B cell (primary cell): ENCODE results near the gene NAB1. TPM values are rescaled to one million over a fixed set of nuclear protein-coding genes. Genes with fewer than 3 reads are reported as not detected.

Experiments
- ATAC-seq: fragments of 200-7000 bp; cut with Tn5 transposase; one replicate; pipeline ENCODE4 v1.10.0; 2021; ENCODE audit warnings: low read depth, mild to moderate bottlenecking, moderate number of reproducible peaks, moderate library complexity
- CTCF ChIA-PET: fragments of 350-600 bp; sonication (Branson Sonifier 250); formaldehyde crosslinking; loops from one replicate; lab custom pipeline; 2021; ENCODE audit warnings: antibody characterized with exemption, inconsistent platforms; lab: Charles Lee
- POLR2A ChIA-PET: fragments of 350-600 bp; sonication (Branson Sonifier 250); formaldehyde crosslinking; loops from one replicate; lab custom pipeline; 2021; ENCODE audit warnings: antibody characterized with exemption; lab: Charles Lee
- DNase-seq: peaks from one replicate; pipeline ENCODE4 v3.0.0; 2013
- H2AFZ ChIP-seq: 2 replicates; pipeline ENCODE4 v1.6.1; 2012; ENCODE audit warnings: mild to moderate bottlenecking, low read depth, low read length; ENCODE audit not compliant: insufficient read depth, poor library complexity, severe bottlenecking
- H3K27ac ChIP-seq, 2 donors: 1 replicate in 1 of 2; 2 replicates in 1 of 2; pipeline ENCODE4 v1.5.1; 2012 to 2013; ENCODE audit warnings: low read length in 2 of 2, mild to moderate bottlenecking in 2 of 2, moderate library complexity in 1 of 2
- H3K27me3 ChIP-seq, 4 experiments: fragments of 200-600 bp in 1 of 4; sonication (generic) in 1 of 4; replicated peaks in 1 of 4; 1 replicate in 2 of 4; 2 replicates in 2 of 4; pipeline versions ENCODE4 v1.6.1 to v1.7.0; 2013 to 2016; ENCODE audit warnings: low read length in 3 of 4, mild to moderate bottlenecking in 2 of 4, mixed read lengths in 1 of 4, moderate library complexity in 1 of 4; ENCODE audit not compliant: insufficient read depth in 4 of 4, control insufficient read depth in 3 of 4; ENCODE audit errors: control extremely low read depth in 1 of 4
- H3K36me3 ChIP-seq, 2 experiments: replicated peaks in 1 of 2; 1 replicate in 1 of 2; 2 replicates in 1 of 2; pipeline versions ENCODE4 v1.6.1 to v1.7.1; 2013; ENCODE audit warnings: low read length in 1 of 2; ENCODE audit not compliant: insufficient read depth in 2 of 2, control insufficient read depth in 1 of 2; ENCODE audit errors: control extremely low read depth in 1 of 2, extremely low read depth in 1 of 2
- H3K4me1 ChIP-seq, 2 donors: fragments of 200-600 bp in 1 of 2; sonication (generic) in 1 of 2; 1 replicate in 1 of 2; 2 replicates in 1 of 2; pipeline versions ENCODE4 v1.5.1 to v1.6.1; 2013 to 2017; ENCODE audit warnings: low read length in 2 of 2; ENCODE audit not compliant: control insufficient read depth in 2 of 2, insufficient read depth in 2 of 2
- H3K4me2 ChIP-seq: replicated peaks from 2 replicates; pipeline ENCODE3; 2012; ENCODE audit warnings: mild to moderate bottlenecking, low read depth, low read length; ENCODE audit not compliant: poor library complexity, severe bottlenecking
- H3K4me3 ChIP-seq, 5 experiments: fragments of 200-600 bp in 1 of 5; sonication (generic) in 1 of 5; 1 replicate in 3 of 5; 2 replicates in 2 of 5; pipeline versions ENCODE4 v1.5.1 to v1.7.0; 2011 to 2016; ENCODE audit warnings: low read length in 4 of 5, mild to moderate bottlenecking in 4 of 5, low read depth in 2 of 5, control low read depth in 1 of 5, moderate library complexity in 1 of 5; ENCODE audit not compliant: insufficient read depth in 1 of 5; ENCODE audit errors: control extremely low read depth in 1 of 5, extremely low read depth in 1 of 5
- H3K79me2 ChIP-seq: fragments of 200-600 bp; sonication (generic); one replicate; pipeline ENCODE4 v1.6.0; 2016; ENCODE audit warnings: low read length; ENCODE audit not compliant: control insufficient read depth, insufficient read depth
- H3K9ac ChIP-seq: fragments of 200-600 bp; sonication (generic); 2 replicates; pipeline ENCODE4 v1.6.1; 2017; ENCODE audit warnings: mild to moderate bottlenecking, low read length, moderate library complexity
- H3K9me3 ChIP-seq, 3 donors: one replicate each; pipeline versions ENCODE4 v1.6.1 to v1.7.1; 2013; ENCODE audit warnings: low read length in 2 of 3; ENCODE audit not compliant: control insufficient read depth in 2 of 3, insufficient read depth in 1 of 3; ENCODE audit errors: control extremely low read depth in 1 of 3
- H4K20me1 ChIP-seq: 2 replicates; pipeline ENCODE4 v1.6.0; 2012; ENCODE audit warnings: mild to moderate bottlenecking, low read length; ENCODE audit not compliant: insufficient read depth, control insufficient read depth, poor library complexity, severe bottlenecking
- H3K27ac Mint-ChIP-seq: one replicate; pipeline ENCODE4 v1.8.0; 2021; ENCODE audit warnings: mixed read lengths
- H3K27me3 Mint-ChIP-seq: one replicate; pipeline ENCODE4 v1.8.0; 2021; ENCODE audit warnings: mixed read lengths
- H3K4me1 Mint-ChIP-seq: one replicate; pipeline ENCODE4 v1.8.0; 2021; ENCODE audit warnings: mixed read lengths
- H3K4me3 Mint-ChIP-seq: one replicate; pipeline ENCODE4 v1.8.0; 2021; ENCODE audit warnings: mixed read lengths
- H3K9me3 Mint-ChIP-seq: one replicate; pipeline ENCODE4 v1.8.0; 2022; ENCODE audit warnings: mixed read lengths; ENCODE audit not compliant: insufficient read depth
- EZH2 ChIP-seq: IDR thresholded peaks from 2 replicates; pipeline ENCODE4 v1.6.1; 2012; ENCODE audit warnings: borderline replicate concordance, low read depth, mild to moderate bottlenecking, moderate library complexity, low read length; ENCODE audit not compliant: insufficient read depth, poor library complexity, severe bottlenecking
- WGBS: methylation state at CpG from one replicate; pipeline ENCODE4 v1.1.5; 2013; ENCODE audit warnings: missing lambda C conversion rate; ENCODE audit not compliant: insufficient coverage; 5-methylcytosine and 5-hydroxymethylcytosine counted together
- intact Hi-C: fragments of 100-400 bp; cut with micrococcal nuclease; formaldehyde crosslinking; loops from one replicate; pipeline ENCODE4 v1.10.0; 2022
- polyA plus RNA-seq: library from polyadenylated mRNA; depleted of rRNA; stranded (reverse); fragments of >200 nt; gene quantifications from 2 replicates; pipeline ENCODE4 v1.2.3, GENCODE V29; 2012
- total RNA-seq, 2 donors: library from RNA; stranded (reverse); fragments of 120-200 nt in 1 of 2; gene quantifications; 1 replicate in 1 of 2; 2 replicates in 1 of 2; pipeline versions ENCODE4 v1.2.3 to v1.2.4, GENCODE V29; 2013 to 2022
- TF ChIP-seq, protein P1 (sequence below): fragments of 200-600 bp; IDR thresholded peaks from one replicate; pipeline ENCODE4 v1.8.0; 2022; ENCODE audit warnings: antibody characterized with exemption, mild to moderate bottlenecking

The NAB1 gene
- total and polyA plus RNA-seq, 2 donors (not counting 1 experiment from before 2014, with no cell fraction given) = 6.3 to 24.9 TPM

DNA sequence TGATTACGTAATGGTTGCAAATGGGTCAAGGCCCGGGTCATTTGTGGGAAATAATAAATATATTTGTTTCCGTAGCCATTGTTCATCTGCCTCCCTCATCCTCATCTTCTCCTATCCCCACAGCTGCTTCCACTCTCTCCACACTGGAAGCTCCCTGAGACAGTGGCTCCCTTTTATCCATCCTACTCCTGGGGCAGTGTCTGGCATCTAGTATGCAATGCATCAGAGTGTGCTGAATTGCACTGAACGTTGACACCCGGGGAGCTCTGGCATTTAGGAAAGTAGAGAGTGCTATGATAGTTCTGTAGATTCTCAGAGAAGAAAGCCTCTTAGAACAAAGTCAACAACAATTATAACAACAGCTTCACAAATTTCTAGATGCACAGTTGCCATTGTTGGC, 45.5 kb upstream of the NAB1 start:
- ATAC-seq (no peak), DNase-seq (no peak)
- no peak overlapping the region for H3K9ac ChIP-seq
- H3K36me3 ChIP-seq = no peaks in the 10 kb centered on the region
- H3K4me3 ChIP-seq = no peak overlapping the region
- no peak overlapping the region for H3K4me2 ChIP-seq
- H3K4me3 Mint-ChIP-seq = no peak overlapping the region
- peaks cover 6% of the 10 kb centered on the region for H3K4me1 Mint-ChIP-seq
- no peaks in the 10 kb centered on the region for H3K9me3 ChIP-seq
- TF ChIP-seq, protein P1, sequence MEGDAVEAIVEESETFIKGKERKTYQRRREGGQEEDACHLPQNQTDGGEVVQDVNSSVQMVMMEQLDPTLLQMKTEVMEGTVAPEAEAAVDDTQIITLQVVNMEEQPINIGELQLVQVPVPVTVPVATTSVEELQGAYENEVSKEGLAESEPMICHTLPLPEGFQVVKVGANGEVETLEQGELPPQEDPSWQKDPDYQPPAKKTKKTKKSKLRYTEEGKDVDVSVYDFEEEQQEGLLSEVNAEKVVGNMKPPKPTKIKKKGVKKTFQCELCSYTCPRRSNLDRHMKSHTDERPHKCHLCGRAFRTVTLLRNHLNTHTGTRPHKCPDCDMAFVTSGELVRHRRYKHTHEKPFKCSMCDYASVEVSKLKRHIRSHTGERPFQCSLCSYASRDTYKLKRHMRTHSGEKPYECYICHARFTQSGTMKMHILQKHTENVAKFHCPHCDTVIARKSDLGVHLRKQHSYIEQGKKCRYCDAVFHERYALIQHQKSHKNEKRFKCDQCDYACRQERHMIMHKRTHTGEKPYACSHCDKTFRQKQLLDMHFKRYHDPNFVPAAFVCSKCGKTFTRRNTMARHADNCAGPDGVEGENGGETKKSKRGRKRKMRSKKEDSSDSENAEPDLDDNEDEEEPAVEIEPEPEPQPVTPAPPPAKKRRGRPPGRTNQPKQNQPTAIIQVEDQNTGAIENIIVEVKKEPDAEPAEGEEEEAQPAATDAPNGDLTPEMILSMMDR = no peak
- TF ChIP-seq EZH2 = no peak
- intact Hi-C loops = no loop called here
- CTCF ChIA-PET = no interaction called here
- peaks cover 0 to 3% of the 10 kb centered on the region in 2 donors for H3K4me1 ChIP-seq
- no peaks in the 10 kb centered on the region for H3K27me3 Mint-ChIP-seq
- no peaks in the 10 kb centered on the region for H4K20me1 ChIP-seq
- POLR2A ChIA-PET = no interaction called here
- H3K9me3 Mint-ChIP-seq = no peaks in the 10 kb centered on the region
- H2AFZ ChIP-seq = no peak overlapping the region
- H3K27me3 ChIP-seq = no peaks in the 10 kb centered on the region
- H3K79me2 ChIP-seq = no peaks in the 10 kb centered on the region
- H3K27ac ChIP-seq = no peak overlapping the region
- no peak overlapping the region for H3K27ac Mint-ChIP-seq
- no CpG with 5 or more reads among the region's 5 CpGs for WGBS

DNA sequence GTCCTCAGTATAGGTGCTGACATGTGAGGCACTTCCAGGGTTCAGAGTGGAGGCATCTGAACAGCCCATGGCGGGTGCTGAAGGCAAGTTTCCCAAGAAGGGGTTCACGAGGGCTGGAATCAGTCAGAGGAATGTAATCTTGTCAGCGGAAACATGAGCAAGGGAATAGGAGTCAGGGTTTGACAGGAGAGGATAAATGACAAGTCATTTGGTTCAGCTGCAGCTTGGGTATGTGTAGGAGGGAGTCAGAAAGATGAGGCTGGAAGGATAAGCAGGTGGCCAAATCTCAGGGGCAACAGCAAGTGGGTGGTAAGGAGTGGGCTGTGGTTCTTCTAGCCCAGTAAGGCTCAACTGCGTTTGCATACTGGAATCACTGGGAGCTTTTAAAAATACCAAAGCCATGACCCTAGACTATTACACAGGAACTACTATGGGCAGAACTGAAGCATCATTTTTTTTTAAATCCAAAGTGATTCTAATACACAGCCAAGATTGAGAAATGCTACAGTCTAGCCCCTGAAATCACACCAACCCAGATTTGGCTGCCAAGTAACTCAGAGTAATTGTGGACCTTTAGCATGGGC, 41.8 kb upstream of the NAB1 start:
- no peak overlapping the region for H3K4me2 ChIP-seq
- H3K4me3 ChIP-seq = no peak overlapping the region
- TF ChIP-seq EZH2 = no peak
- TF ChIP-seq, protein P1 = no peak
- ATAC-seq (no peak), DNase-seq (no peak)
- whole genome bisulfite sequencing = 64% methylated on average over 4 of the region's 4 CpGs
- H4K20me1 ChIP-seq = no peaks in the 10 kb centered on the region
- H3K4me1 Mint-ChIP-seq = peaks cover 6% of the 10 kb centered on the region
- H3K27ac Mint-ChIP-seq = no peak overlapping the region
- H3K27me3 Mint-ChIP-seq = no peaks in the 10 kb centered on the region
- ChIA-PET CTCF (no interaction called here), POLR2A (no interaction called here)
- no peak overlapping the region for H3K27ac ChIP-seq
- H2AFZ ChIP-seq = no peak overlapping the region
- H3K4me3 Mint-ChIP-seq = no peak overlapping the region
- H3K4me1 ChIP-seq = peaks cover 0 to 3% of the 10 kb centered on the region in 2 donors
- H3K79me2 ChIP-seq = no peaks in the 10 kb centered on the region
- no peak overlapping the region for H3K9ac ChIP-seq
- intact Hi-C loops = no loop called here
- H3K9me3 Mint-ChIP-seq = peaks cover 2% of the 10 kb centered on the region
- H3K36me3 ChIP-seq = no peaks in the 10 kb centered on the region
- no peaks in the 10 kb centered on the region for H3K9me3 ChIP-seq
- H3K27me3 ChIP-seq = no peaks in the 10 kb centered on the region
